Activated CD4-positive, alpha-beta T cell treated with anti-CD3 and anti-CD28 coated beads, Interleukin-2, amount 50 U/mL, for 48 hours (primary cell): ENCODE results near the gene RPS4Y2.

Source experiments
- DNase-seq, 2 experiments: peaks; one replicate each; pipeline ENCODE4 v3.0.0-alpha.2; 2020

The RPS4Y2 gene

GRCh38 chrY:20755808-20756207, at the start of gene RPS4Y2:
Gene RPS4Y2, plus strand, starts transcription at chrY:20756108. Its CDS starts 56 bp downstream, at chrY:20756164.
- no peak for DNase-seq

GRCh38 chrY:20714391-20714790, 41.5 kb upstream of the RPS4Y2 start:
- DNase-seq, result peak; percentile 9 to 39

- DNase-seq, result no peak
Measured at GRCh38 chrY:20726184-20726907, 29.6 kb upstream of the RPS4Y2 start.

GRCh38 chrY:20735200-20735599, 20.7 kb upstream of the RPS4Y2 start:
- no peak for DNase-seq

- DNase-seq, result no peak
Measured at GRCh38 chrY:20739806-20740205, 16.1 kb upstream of the RPS4Y2 start.

- peak; percentile 7 to 20 for DNase-seq
Measured at GRCh38 chrY:20740609-20741008, 15.3 kb upstream of the RPS4Y2 start.

GRCh38 chrY:20745060-20745459, 10.8 kb upstream of the RPS4Y2 start:
- peak; percentile 32 to 49 for DNase-seq

GRCh38 chrY:20746919-20747318, 9.0 kb upstream of the RPS4Y2 start:
- no peak for DNase-seq

- no peak for DNase-seq
Measured at GRCh38 chrY:20763869-20764268, 8.0 kb downstream of the RPS4Y2 start.

GRCh38 chrY:20765117-20765516, 9.2 kb downstream of the RPS4Y2 start:
- no peak for DNase-seq

GRCh38 chrY:20770755-20771154, 14.8 kb downstream of the RPS4Y2 start:
- no peak for DNase-seq

- no peak for DNase-seq
Measured at GRCh38 chrY:20776104-20776503, 20.2 kb downstream of the RPS4Y2 start.

GRCh38 chrY:20780104-20780654, 24.3 kb downstream of the RPS4Y2 start:
- DNase-seq, result no peak

- DNase-seq, result no peak
Measured at GRCh38 chrY:20780776-20781175, 24.9 kb downstream of the RPS4Y2 start.

- DNase-seq, result no peak
Measured at GRCh38 chrY:20781408-20781807, 25.5 kb downstream of the RPS4Y2 start.

- no peak for DNase-seq
Measured at GRCh38 chrY:20784965-20785364, 29.1 kb downstream of the RPS4Y2 start.

- DNase-seq, result no peak
Measured at GRCh38 chrY:20787076-20787475, 31.2 kb downstream of the RPS4Y2 start.

- DNase-seq, result peak; percentile 5 to 18
Measured at GRCh38 chrY:20798351-20799049, 42.6 kb downstream of the RPS4Y2 start.

GRCh38 chrY:20802659-20803058, 46.8 kb downstream of the RPS4Y2 start:
- DNase-seq, result no peak

GRCh38 chrY:20806243-20806642, 50.3 kb downstream of the RPS4Y2 start:
- DNase-seq, result no peak

GRCh38 chrY:20813459-20813858, 57.6 kb downstream of the RPS4Y2 start:
- no peak for DNase-seq

GRCh38 chrY:20814794-20815193, 58.9 kb downstream of the RPS4Y2 start:
- DNase-seq, result peak; percentile 7 to 18

- no peak for DNase-seq
Measured at GRCh38 chrY:20817067-20817466, 61.2 kb downstream of the RPS4Y2 start.
